Natural killer cell treated with Interleukin-12 subunit alpha and Interleukin-12 subunit beta and Interleukin-15 and Interleukin-18, amount 100 ng/mL, for 72 hours (primary cell): ENCODE measurements around the gene WIPI1. TPM values are rescaled to one million over a fixed set of nuclear protein-coding genes. Genes with fewer than 3 reads are reported as not detected.

ENCODE experiments used
- ATAC-seq, 2 donors: fragments of 150-1000 bp; cut with Tn5 transposase in 1 of 2; sonication (Bioruptor Pico), chemical (Tn5 transposase) in 1 of 2; 2 replicates each; pipeline ENCODE4 v1.10.0; 2021
- DNase-seq: peaks from one replicate; pipeline ENCODE4 v3.0.0; 2022; ENCODE audit warnings: low spot score
- H3K27ac Mint-ChIP-seq, 2 donors: 1 replicate in 1 of 2; 2 replicates in 1 of 2; pipeline ENCODE4 v1.8.0; 2022; ENCODE audit warnings: mixed read lengths in 2 of 2, mild to moderate bottlenecking in 1 of 2, moderate library complexity in 1 of 2
- H3K27me3 Mint-ChIP-seq, 2 donors: 1 replicate in 1 of 2; 2 replicates in 1 of 2; pipeline ENCODE4 v1.8.0; 2022; ENCODE audit warnings: mixed read lengths in 2 of 2
- H3K36me3 Mint-ChIP-seq: one replicate; pipeline ENCODE4 v1.8.0; 2022; ENCODE audit warnings: mixed read lengths
- H3K4me1 Mint-ChIP-seq, 2 donors: 1 replicate in 1 of 2; 2 replicates in 1 of 2; pipeline ENCODE4 v1.8.0; 2022; ENCODE audit warnings: low read depth in 2 of 2, mixed read lengths in 2 of 2, mild to moderate bottlenecking in 1 of 2
- H3K4me3 Mint-ChIP-seq: one replicate; pipeline ENCODE4 v1.8.0; 2022; ENCODE audit warnings: mixed read lengths
- H3K9me3 Mint-ChIP-seq: 2 replicates; pipeline ENCODE4 v1.8.0; 2022; ENCODE audit warnings: mixed read lengths
- total RNA-seq, 2 donors: library from RNA; stranded (reverse); gene quantifications; one replicate each; pipeline ENCODE4 v1.2.3, GENCODE V29; 2022

WIPI1 gene
- total RNA-seq, 2 donors from 2014 or later, result 26.5 to 39.1 TPM

GRCh38 chr17:68456339-68457167, 743 bp downstream of the WIPI1 start:
- peaks cover 49% of the 10 kb centered on the region in 2 donors for H3K4me1 Mint-ChIP-seq
- H3K4me3 Mint-ChIP-seq, result peak overlapping the region; percentile 88
- peak overlapping the region; percentile 83 to 96 for H3K27ac Mint-ChIP-seq
- no peaks in the 10 kb centered on the region for H3K27me3 Mint-ChIP-seq
- H3K9me3 Mint-ChIP-seq, result no peaks in the 10 kb centered on the region
- DNase-seq, result no peak
- ATAC-seq, result no peak
- H3K36me3 Mint-ChIP-seq, result no peaks in the 10 kb centered on the region

GRCh38 chr17:68455901-68456338, 1.4 kb downstream of the WIPI1 start:
- no peaks in the 10 kb centered on the region for H3K9me3 Mint-ChIP-seq
- peaks cover 43 to 47% of the 10 kb centered on the region in 2 donors for H3K4me1 Mint-ChIP-seq
- no peaks in the 10 kb centered on the region for H3K27me3 Mint-ChIP-seq
- ATAC-seq (no peak), DNase-seq (no peak)
- H3K27ac Mint-ChIP-seq, result peak overlapping the region; percentile 83 to 96
- no peaks in the 10 kb centered on the region for H3K36me3 Mint-ChIP-seq
- H3K4me3 Mint-ChIP-seq, result peak overlapping the region; percentile 88

GRCh38 chr17:68453991-68454665, 3.2 kb downstream of the WIPI1 start:
- H3K27ac Mint-ChIP-seq, result no peak overlapping the region
- ATAC-seq, result no peak
- H3K27me3 Mint-ChIP-seq, result no peaks in the 10 kb centered on the region
- H3K4me3 Mint-ChIP-seq, result no peak overlapping the region
- no peak for DNase-seq
- no peaks in the 10 kb centered on the region for H3K9me3 Mint-ChIP-seq
- no peaks in the 10 kb centered on the region for H3K36me3 Mint-ChIP-seq
- H3K4me1 Mint-ChIP-seq, result peaks cover 25 to 31% of the 10 kb centered on the region in 2 donors

- Mint-ChIP-seq H3K27me3 (no peaks in the 10 kb centered on the region), H3K4me1 (peaks cover 13 to 21% of the 10 kb centered on the region in 2 donors), H3K4me3 (no peak overlapping the region), H3K9me3 (no peaks in the 10 kb centered on the region), H3K27ac (no peak overlapping the region), H3K36me3 (no peaks in the 10 kb centered on the region)
- no peak for ATAC-seq
- no peak for DNase-seq
These were observed 4.5 kb downstream of the WIPI1 start for GRCh38 chr17:68452724-68453290.

GRCh38 chr17:68451670-68452354, 5.5 kb downstream of the WIPI1 start:
- Mint-ChIP-seq H3K4me3 (no peak overlapping the region), H3K4me1 (peaks cover 11 to 20% of the 10 kb centered on the region in 2 donors), H3K27me3 (no peaks in the 10 kb centered on the region), H3K36me3 (no peaks in the 10 kb centered on the region), H3K9me3 (no peaks in the 10 kb centered on the region), H3K27ac (no peak overlapping the region)
- ATAC-seq, result no peak
- no peak for DNase-seq

GRCh38 chr17:68450801-68451200, 6.5 kb downstream of the WIPI1 start:
- H3K27ac Mint-ChIP-seq, result no peak overlapping the region
- no peak overlapping the region for H3K4me3 Mint-ChIP-seq
- no peaks in the 10 kb centered on the region for H3K27me3 Mint-ChIP-seq
- H3K4me1 Mint-ChIP-seq, result peaks cover 4 to 12% of the 10 kb centered on the region in 2 donors
- H3K36me3 Mint-ChIP-seq, result no peaks in the 10 kb centered on the region
- H3K9me3 Mint-ChIP-seq, result no peaks in the 10 kb centered on the region
- DNase-seq (no peak), ATAC-seq (no peak)

GRCh38 chr17:68450391-68450790, 6.9 kb downstream of the WIPI1 start:
- Mint-ChIP-seq H3K4me3 (no peak overlapping the region), H3K36me3 (no peaks in the 10 kb centered on the region), H3K27ac (no peak overlapping the region), H3K9me3 (no peaks in the 10 kb centered on the region), H3K27me3 (no peaks in the 10 kb centered on the region), H3K4me1 (peaks cover under 1 to 12% of the 10 kb centered on the region in 2 donors)
- no peak for DNase-seq
- no peak for ATAC-seq

- no peaks in the 10 kb centered on the region for H3K27me3 Mint-ChIP-seq
- no peak overlapping the region for H3K4me3 Mint-ChIP-seq
- peak overlapping the region in 1 of 2 donors; percentile 65 for H3K27ac Mint-ChIP-seq
- peaks cover 0 to 12% of the 10 kb centered on the region in 2 donors for H3K4me1 Mint-ChIP-seq
- ATAC-seq (no peak), DNase-seq (no peak)
- no peaks in the 10 kb centered on the region for H3K9me3 Mint-ChIP-seq
- H3K36me3 Mint-ChIP-seq, result no peaks in the 10 kb centered on the region
These were observed 8.1 kb downstream of the WIPI1 start for GRCh38 chr17:68449021-68449739.

- ATAC-seq (no peak), DNase-seq (no peak)
- peaks cover 3 to 10% of the 10 kb centered on the region in 2 donors for H3K4me1 Mint-ChIP-seq
- H3K36me3 Mint-ChIP-seq, result no peaks in the 10 kb centered on the region
- peak overlapping the region in 1 of 2 donors; percentile 57 for H3K27ac Mint-ChIP-seq
- H3K4me3 Mint-ChIP-seq, result no peak overlapping the region
- H3K9me3 Mint-ChIP-seq, result no peaks in the 10 kb centered on the region
- H3K27me3 Mint-ChIP-seq, result no peaks in the 10 kb centered on the region
These were observed 10.7 kb downstream of the WIPI1 start for GRCh38 chr17:68446626-68447041.

- Mint-ChIP-seq H3K4me3 (no peak overlapping the region), H3K27me3 (no peaks in the 10 kb centered on the region), H3K36me3 (no peaks in the 10 kb centered on the region), H3K9me3 (no peaks in the 10 kb centered on the region), H3K27ac (peak overlapping the region; percentile 30 to 36), H3K4me1 (peaks cover 12 to 16% of the 10 kb centered on the region in 2 donors)
- DNase-seq (no peak), ATAC-seq (no peak)
These were observed 11.6 kb downstream of the WIPI1 start for GRCh38 chr17:68445671-68446070.

GRCh38 chr17:68443972-68444464, 13.3 kb downstream of the WIPI1 start:
- no peak overlapping the region for H3K4me3 Mint-ChIP-seq
- ATAC-seq (no peak), DNase-seq (no peak)
- H3K4me1 Mint-ChIP-seq, result peaks cover 21% of the 10 kb centered on the region in 2 donors
- no peaks in the 10 kb centered on the region for H3K9me3 Mint-ChIP-seq
- H3K27me3 Mint-ChIP-seq, result no peaks in the 10 kb centered on the region
- no peak overlapping the region for H3K27ac Mint-ChIP-seq
- no peaks in the 10 kb centered on the region for H3K36me3 Mint-ChIP-seq

- Mint-ChIP-seq H3K4me3 (peak overlapping the region; percentile 57), H3K36me3 (no peaks in the 10 kb centered on the region), H3K4me1 (peaks cover 42 to 47% of the 10 kb centered on the region in 2 donors), H3K9me3 (no peaks in the 10 kb centered on the region), H3K27ac (peak overlapping the region; percentile 81 to 89), H3K27me3 (no peaks in the 10 kb centered on the region)
- ATAC-seq (peak; percentile 42 to 63), DNase-seq (no peak)
These were observed 16.1 kb downstream of the WIPI1 start for GRCh38 chr17:68441070-68441770.
